CD4-positive, alpha-beta T cell treated with Interleukin-15 for 1 hour (primary cell): ENCODE data around the gene CCDC124.

Experiments used
- DNase-seq: peaks from one replicate; pipeline ENCODE4 v3.0.0-alpha.2; 2020

The CCDC124 gene

GRCh38 chr19:17989425-17990094, 56.7 kb downstream of the CCDC124 start:
- no peak for DNase-seq

GRCh38 chr19:17993076-17993813, 60.4 kb downstream of the CCDC124 start:
- no peak for DNase-seq
